ENCODE measurements around the gene MSN. TPM values are rescaled to one million over a fixed set of nuclear protein-coding genes. Genes with fewer than 3 reads are reported as not detected.
"Not testable (repeated sequence)": the region's sequence is repeated elsewhere in the genome, so short reads cannot be mapped to it uniquely, and the experiment has no call there.

Gene MSN
- total and polyA plus RNA-seq, 8 donors = 367 to 543 (median 422) TPM

- H3K4me1 ChIP-seq = no peaks in the 10 kb centered on the region
- no peak overlapping the region for H3K4me3 ChIP-seq
- intact Hi-C loops (cut with DNase I) = no loop called here
- H3K27me3 ChIP-seq = peaks cover 0 to 7% of the 10 kb centered on the region in 2 donors
- DNase-seq = no peak
- no peak overlapping the region for H3K27ac ChIP-seq
- ATAC-seq = no peak
- no peaks in the 10 kb centered on the region for H3K36me3 ChIP-seq
- TF ChIP-seq CTCF (IDR thresholded peaks at IDR 0.05) = no peak
- H3K9me3 ChIP-seq = no peaks in the 10 kb centered on the region
These were observed 88.3 kb downstream of the MSN start for GRCh38 chrX:65755786-65756185.

- no peaks in the 10 kb centered on the region for H3K36me3 ChIP-seq
- no peak overlapping the region for H3K27ac ChIP-seq
- no peaks in the 10 kb centered on the region for H3K4me1 ChIP-seq
- no peak for ATAC-seq
- no peak overlapping the region for H3K4me3 ChIP-seq
- DNase-seq = no peak
- no peaks in the 10 kb centered on the region for H3K9me3 ChIP-seq
- H3K27me3 ChIP-seq = no peaks in the 10 kb centered on the region
- no peak for TF ChIP-seq CTCF (IDR thresholded peaks at IDR 0.05)
- intact Hi-C loops (cut with DNase I) = no loop called here
These were observed 90.5 kb downstream of the MSN start for GRCh38 chrX:65757943-65758342.

DNA sequence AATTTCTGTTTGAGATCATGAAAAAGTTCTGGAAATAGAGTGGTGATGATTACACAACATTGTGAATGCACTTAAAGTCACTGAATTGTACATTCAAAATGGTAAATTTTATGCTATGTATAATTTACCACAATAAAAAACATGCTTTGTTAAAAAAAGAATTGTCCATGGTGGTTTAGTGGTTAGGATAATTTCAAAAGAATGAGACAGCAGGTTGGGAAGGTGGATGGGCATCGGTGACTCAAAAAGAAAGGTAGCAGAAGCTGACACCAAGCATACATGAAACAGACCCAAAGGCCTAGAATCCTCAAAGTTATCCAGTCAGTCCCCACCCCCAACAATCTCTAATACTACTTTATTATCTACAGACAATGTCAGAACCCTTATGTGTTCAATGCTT is 91.1 kb downstream of the MSN start:
- Histone ChIP-seq H3K27me3 (no peaks in the 10 kb centered on the region), H3K4me1 (no peaks in the 10 kb centered on the region), H3K4me3 (no peak overlapping the region), H3K9me3 (no peaks in the 10 kb centered on the region), H3K27ac (no peak overlapping the region), H3K36me3 (no peaks in the 10 kb centered on the region)
- no peak for ATAC-seq
- intact Hi-C loops (cut with DNase I) = no loop called here
- no peak for DNase-seq
- no peak for TF ChIP-seq CTCF (IDR thresholded peaks at IDR 0.05)

- H3K9me3 ChIP-seq; intact Hi-C loops (cut with DNase I); ATAC-seq; H3K27ac ChIP-seq; H3K27me3 ChIP-seq; H3K36me3 ChIP-seq; DNase-seq; H3K4me3 ChIP-seq; H3K4me1 ChIP-seq: not testable (repeated sequence)
These were observed 92.1 kb downstream of the MSN start for GRCh38 chrX:65759525-65759924.

DNA sequence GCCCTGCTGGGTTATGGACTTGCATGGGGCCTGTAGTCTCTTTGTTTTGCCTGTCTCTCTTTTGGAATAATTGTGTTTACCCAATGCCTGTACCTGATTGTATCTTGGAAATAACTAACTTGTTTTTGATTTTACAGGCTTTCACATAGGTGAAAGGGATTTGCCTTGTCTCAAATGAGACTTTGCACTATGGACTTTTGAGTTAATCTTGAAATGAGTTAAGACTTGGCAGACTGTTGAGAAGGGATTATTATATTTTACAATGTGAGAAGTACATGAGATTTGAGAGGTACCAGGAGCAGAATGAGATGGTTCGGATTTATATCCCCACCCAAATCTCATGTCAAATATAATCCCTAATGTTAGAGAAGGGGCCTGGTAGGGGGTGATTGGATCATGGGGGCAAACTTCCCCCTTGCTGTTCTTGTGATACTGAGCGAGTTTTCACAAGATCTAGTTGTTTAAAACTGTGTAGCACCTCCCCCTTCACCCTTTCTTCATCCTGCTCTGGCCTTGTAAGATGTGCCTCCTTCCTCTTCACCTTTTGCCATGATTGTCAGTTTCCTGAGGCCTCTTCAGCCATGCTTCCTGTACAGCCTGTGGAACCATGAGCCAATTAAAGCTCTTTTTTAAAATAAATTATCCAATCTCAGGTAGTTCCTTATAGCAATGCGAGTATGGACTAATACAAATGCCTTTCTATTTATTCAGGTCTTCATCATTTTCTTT is 102.3 kb downstream of the MSN start:
- ATAC-seq = no peak
- TF ChIP-seq CTCF (IDR thresholded peaks at IDR 0.05) = no peak
- no peaks in the 10 kb centered on the region for H3K9me3 ChIP-seq
- H3K4me3 ChIP-seq = no peak overlapping the region
- intact Hi-C loops (cut with DNase I) = no loop called here
- no peak overlapping the region for H3K27ac ChIP-seq
- H3K36me3 ChIP-seq = no peaks in the 10 kb centered on the region
- peaks cover 0 to 6% of the 10 kb centered on the region in 2 donors for H3K27me3 ChIP-seq
- no peaks in the 10 kb centered on the region for H3K4me1 ChIP-seq
- DNase-seq = no peak

DNA sequence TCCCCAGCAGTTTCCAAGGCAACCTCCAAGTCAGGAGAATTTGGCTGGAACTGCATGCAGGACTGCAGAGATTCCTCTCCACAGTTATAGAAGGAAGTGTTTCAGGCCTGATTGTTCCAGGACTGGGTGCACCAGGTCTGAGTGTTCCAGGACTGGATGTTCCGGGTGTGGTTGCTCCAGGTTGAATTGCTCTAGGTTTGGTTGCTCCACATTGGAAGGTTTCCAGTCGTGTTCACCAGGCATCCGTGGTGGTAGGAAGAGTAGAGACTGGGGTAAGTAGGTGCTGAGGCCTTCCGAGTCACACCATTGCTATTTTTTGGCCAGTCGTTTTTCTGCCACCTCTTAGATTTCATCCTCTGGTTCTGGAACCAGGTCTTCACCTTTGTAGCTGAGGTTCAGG is 105.4 kb downstream of the MSN start:
- intact Hi-C loops (cut with DNase I) = no loop called here
- Histone ChIP-seq H3K27ac (no peak overlapping the region), H3K9me3 (no peaks in the 10 kb centered on the region), H3K4me3 (no peak overlapping the region), H3K4me1 (no peaks in the 10 kb centered on the region), H3K36me3 (no peaks in the 10 kb centered on the region), H3K27me3 (peaks cover 0 to under 1% of the 10 kb centered on the region in 2 donors)
- ATAC-seq (no peak), DNase-seq (no peak)
- TF ChIP-seq CTCF (IDR thresholded peaks at IDR 0.05) = no peak
